ENCODE data around the gene PIP5K1C. TPM values are rescaled to one million over a fixed set of nuclear protein-coding genes. Genes with fewer than 3 reads are reported as not detected.

Gene PIP5K1C
- 7.6 to 12.8 TPM (median 11.8 TPM) in 5 replicates for total RNA-seq (2022; extraction: Qiagen RNA extraction)

GRCh38 chr19:3700242-3701032 is at the start of gene PIP5K1C:
TSS of gene PIP5K1C (minus strand) at chr19:3700468. CDS start at chr19:3700390, 78 bp downstream.

GRCh38 chr19:3708207-3708931 is 8.1 kb upstream of the PIP5K1C start, which contains the start of gene TJP3:
TSS of gene TJP3 (plus strand) at chr19:3708384. CDS start at chr19:3728433, 20,049 bp downstream.

GRCh38 chr19:3626473-3627350 is 73.6 kb downstream of the PIP5K1C start, which contains the start of gene CACTIN:
TSS of gene CACTIN (minus strand) at chr19:3626790. CDS start at chr19:3626762, 28 bp downstream.

GRCh38 chr19:3606690-3607289 is 93.5 kb downstream of the PIP5K1C start, which contains the start of gene TBXA2R:
TSS of gene TBXA2R (minus strand) at chr19:3606875. CDS start at chr19:3600634, 6,241 bp downstream.

GRCh38 chr19:3585301-3586126 is 114.8 kb downstream of the PIP5K1C start, which contains the start of gene GIPC3:
TSS of gene GIPC3 (plus strand) at chr19:3585478. CDS start at chr19:3585598, 120 bp downstream.

Other genes with a start within 250 kb of the PIP5K1C start
- 0.26 to 1.0 TPM (median 0.50 TPM) in 5 replicates for gene SMIM24, start 219.9 kb downstream of the PIP5K1C start, total RNA-seq (2022; extraction: Qiagen RNA extraction)
- not detected in 5 replicates for gene SMIM44, start 217.0 kb downstream of the PIP5K1C start, total RNA-seq (2022; extraction: Qiagen RNA extraction)
- gene DOHH, start 199.8 kb downstream of the PIP5K1C start, total RNA-seq (2022; extraction: Qiagen RNA extraction): 10.9 to 21.1 TPM (median 17.4 TPM) in 5 replicates
- gene FZR1, start 194.2 kb downstream of the PIP5K1C start, total RNA-seq (2022; extraction: Qiagen RNA extraction): 22.2 to 38.0 TPM (median 33.7 TPM) in 5 replicates
- not detected in 5 replicates for gene TEKTIP1, start 161.3 kb downstream of the PIP5K1C start, total RNA-seq (2022; extraction: Qiagen RNA extraction)
- gene MFSD12, start 142.9 kb downstream of the PIP5K1C start, total RNA-seq (2022; extraction: Qiagen RNA extraction): 105 to 153 TPM (median 148 TPM) in 5 replicates
- 40.2 to 70.6 TPM (median 61.9 TPM) in 5 replicates for gene HMG20B, start 127.5 kb downstream of the PIP5K1C start, total RNA-seq (2022; extraction: Qiagen RNA extraction)
- gene GIPC3, start 115.0 kb downstream of the PIP5K1C start, total RNA-seq (2022; extraction: Qiagen RNA extraction): 0.17 to 0.26 TPM (median 0.23 TPM) in 5 replicates
- gene TBXA2R, start 93.6 kb downstream of the PIP5K1C start, total RNA-seq (2022; extraction: Qiagen RNA extraction): 0.79 to 1.5 TPM (median 1.3 TPM) in 5 replicates
- gene CACTIN, start 73.7 kb downstream of the PIP5K1C start, total RNA-seq (2022; extraction: Qiagen RNA extraction): 12.1 to 19.2 TPM (median 18.9 TPM) in 5 replicates
- gene TJP3, start 7.9 kb upstream of the PIP5K1C start, total RNA-seq (2022; extraction: Qiagen RNA extraction): 0.54 to 1.1 TPM (median 0.65 TPM) in 5 replicates
- gene APBA3, start 61.2 kb upstream of the PIP5K1C start, total RNA-seq (2022; extraction: Qiagen RNA extraction): 7.2 to 13.1 TPM (median 10.9 TPM) in 5 replicates
- gene MRPL54, start 62.2 kb upstream of the PIP5K1C start, total RNA-seq (2022; extraction: Qiagen RNA extraction): 64.2 to 71.8 TPM (median 65.5 TPM) in 5 replicates
- gene RAX2, start 71.8 kb upstream of the PIP5K1C start, total RNA-seq (2022; extraction: Qiagen RNA extraction): not detected in 5 replicates
- 0.98 to 1.7 TPM (median 1.4 TPM) in 5 replicates for gene MATK, start 85.9 kb upstream of the PIP5K1C start, total RNA-seq (2022; extraction: Qiagen RNA extraction)
- not detected in 5 replicates for gene ZFR2, start 168.6 kb upstream of the PIP5K1C start, total RNA-seq (2022; extraction: Qiagen RNA extraction)
- gene ATCAY, start 180.2 kb upstream of the PIP5K1C start, total RNA-seq (2022; extraction: Qiagen RNA extraction): 0.03 to 0.16 TPM (median 0.11 TPM) in 5 replicates
- not detected in 5 replicates for gene NMRK2, start 232.6 kb upstream of the PIP5K1C start, total RNA-seq (2022; extraction: Qiagen RNA extraction)